ENCODE data around the gene TRIP13.
A peak's percentile ranks its signal among the peaks of the same experiment; 100 is the strongest.
"Not testable (repeated sequence)": the region's sequence is repeated elsewhere in the genome, so short reads cannot be mapped to it uniquely, and the experiment has no call there.

Gene TRIP13

DNA sequence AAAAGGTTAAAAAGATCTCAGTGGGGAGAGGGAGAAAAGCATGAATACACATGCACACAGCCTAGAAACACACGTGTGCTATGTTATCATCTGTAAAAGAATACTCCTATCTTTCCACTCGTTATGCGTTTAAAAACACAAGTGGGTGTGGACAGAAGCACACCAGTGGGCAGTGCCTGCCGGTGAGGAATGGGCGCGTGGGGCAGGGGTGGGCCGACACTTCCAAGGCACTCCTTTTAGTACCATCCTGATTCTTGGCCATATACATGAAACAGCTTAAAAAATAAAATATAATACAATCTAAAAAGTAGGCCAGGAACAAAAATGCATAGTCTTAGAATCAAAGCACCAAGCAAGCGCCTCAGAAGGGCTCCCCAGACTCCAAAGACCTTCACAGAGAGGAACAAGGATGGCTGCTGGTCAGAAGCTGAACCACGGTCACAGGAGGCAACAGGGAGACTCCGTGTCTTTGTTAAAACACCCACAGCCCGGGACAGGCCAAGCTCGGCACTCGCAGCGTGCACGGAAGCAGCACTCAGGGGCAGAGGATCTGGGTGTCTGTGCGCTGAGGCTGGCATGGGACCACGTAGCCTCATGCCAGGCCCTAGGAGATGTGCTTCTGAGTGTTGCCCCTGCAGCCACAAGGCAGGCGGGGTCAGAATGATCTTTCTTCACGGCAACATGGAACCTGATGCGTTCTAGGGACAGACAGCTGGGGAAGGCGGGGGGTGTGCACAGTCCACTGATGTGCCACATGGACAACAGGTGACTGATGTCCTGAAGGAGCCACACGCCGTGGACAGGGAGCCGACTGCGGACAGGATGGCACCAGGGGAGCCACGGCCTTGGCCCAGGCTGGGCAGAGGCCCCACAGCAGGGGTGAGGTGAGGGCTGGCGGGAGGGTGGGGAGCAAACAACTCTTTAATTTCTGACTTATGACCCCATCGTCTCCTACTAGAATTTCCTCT is 16.0 kb upstream of the TRIP13 start:
- no peak for DNase-seq

DNA sequence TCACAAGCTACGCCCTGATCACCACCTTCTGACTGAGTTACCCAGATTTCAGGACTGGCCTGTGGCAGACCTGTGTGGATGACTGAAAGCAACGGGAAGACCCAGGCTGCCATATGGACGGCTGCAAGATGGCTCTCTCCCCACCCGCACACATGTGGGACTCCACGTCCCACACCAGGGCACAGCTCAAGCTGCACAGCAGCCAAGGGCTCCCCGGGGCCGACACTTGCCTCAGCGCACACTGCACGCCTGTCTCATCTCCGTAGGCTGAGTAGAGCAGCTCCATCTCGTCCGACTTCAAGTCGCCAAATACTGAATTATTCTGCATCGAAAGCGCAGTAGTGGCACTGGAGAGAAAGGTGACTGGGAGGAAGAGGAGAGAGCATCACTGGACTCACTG is 14.6 kb upstream of the TRIP13 start:
- DNase-seq: no peak

DNA sequence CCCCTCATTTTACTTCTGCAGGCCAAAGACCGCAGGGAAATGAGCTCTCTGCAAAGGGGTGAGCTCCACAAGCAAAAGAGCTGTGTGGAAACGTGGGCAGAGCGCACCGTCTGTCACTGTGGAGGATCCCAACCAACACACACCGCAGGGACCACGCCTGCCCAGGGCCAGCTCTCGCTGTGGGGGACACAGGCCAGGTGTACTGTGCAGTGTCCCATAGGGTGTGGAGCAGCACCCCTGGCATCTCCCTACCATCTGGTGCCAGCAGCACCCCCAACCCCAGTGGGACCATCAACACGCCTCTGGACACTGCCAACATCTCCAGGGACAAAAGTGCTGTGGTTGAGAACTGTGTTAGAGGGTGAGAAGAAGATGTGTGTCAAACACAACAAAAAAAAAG is 14.0 kb upstream of the TRIP13 start:
- not testable (repeated sequence) for DNase-seq

DNA sequence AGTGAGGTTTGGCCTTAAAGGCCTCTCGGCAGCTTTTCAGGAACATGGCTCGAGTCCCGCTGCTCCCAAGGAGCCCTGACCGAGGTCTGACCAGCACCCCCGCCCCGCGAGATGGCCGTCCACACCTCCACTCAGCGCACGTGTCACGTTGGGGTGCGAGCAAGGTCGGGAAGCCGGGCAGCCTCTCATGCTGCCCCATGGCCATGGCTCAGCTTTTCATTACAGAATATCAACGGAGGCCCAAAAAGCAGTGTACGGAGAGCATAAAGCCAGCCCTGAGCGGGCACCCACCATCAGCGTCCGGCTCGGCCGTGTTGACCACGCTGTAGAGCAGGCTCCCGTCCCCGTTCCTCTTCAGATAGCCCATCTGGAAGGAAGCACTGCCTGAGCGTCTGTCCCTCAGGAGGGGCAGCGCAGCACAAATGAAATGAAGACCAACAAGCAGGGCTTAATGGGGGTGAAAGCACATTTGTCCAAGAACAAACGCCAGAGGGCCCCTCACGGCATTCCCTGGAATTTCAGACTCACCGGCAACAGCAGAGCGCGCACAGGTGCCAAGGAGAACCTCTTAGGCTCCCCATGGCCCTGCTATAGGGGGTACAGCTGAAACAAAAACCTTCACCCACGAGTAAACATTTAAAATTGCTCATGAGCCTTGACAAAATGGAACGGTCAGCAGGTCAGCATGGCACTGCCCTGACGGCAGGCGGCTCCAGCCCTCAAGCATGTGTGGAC is 11.7 kb upstream of the TRIP13 start:
- DNase-seq: no peak

DNA sequence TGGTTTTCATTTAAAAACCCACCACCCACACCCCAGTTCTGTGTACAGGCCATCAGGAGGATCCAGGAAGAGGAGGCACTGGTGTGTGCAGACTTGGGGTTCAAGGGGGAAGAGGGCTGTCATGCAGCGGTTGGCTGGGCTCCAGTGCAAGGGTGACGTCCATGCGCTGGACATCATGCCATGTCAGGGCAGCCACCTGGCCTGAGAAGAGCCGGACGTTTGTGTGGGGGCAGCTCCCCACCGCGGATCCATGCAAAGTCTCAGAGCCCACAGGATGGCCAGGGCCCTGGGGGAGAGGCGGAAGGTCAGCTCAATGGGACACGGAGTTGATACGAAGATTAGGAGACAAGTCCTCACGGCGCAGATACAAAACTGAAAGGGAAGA is 11.1 kb upstream of the TRIP13 start:
- DNase-seq: no peak

DNA sequence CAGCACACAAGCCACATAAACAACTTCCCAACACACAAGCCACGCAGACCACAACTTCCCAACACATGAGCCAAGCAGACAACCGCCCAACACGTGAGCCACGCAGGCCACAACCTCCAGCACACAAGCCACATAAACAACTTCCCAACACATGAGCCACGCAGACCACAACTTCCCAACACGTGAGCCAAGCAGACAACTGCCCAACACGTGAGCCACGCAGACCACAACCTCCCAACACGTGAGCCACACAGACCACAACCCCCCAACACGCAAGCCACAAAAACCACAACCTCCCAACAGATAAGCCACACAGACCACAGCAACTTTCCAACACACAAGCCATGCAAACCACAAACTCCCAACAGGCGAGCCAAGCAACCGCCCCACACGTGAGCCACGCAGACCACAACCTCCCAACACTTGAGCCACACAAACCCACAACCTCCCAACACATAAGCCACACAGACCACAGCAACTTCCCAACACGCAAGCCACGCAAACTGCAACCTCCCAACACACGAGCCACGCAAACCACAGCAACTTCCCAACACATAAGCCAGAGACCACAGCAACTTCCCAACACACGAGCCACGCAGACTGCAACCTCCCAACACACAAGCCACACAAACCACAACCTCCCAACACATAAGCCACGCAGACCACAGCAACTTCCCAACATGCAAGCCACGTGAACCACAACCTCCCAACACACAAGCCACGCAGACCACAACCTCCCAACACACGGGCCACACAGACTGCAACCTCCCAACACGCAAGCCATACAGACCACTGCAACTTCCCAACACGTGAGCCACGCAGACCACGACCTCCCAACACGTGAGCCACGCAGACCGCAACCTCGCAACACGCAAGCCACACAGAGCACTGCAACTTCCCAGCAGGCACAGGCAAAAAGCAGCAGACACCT is 10.2 kb upstream of the TRIP13 start:
- DNase-seq: no peak

DNA sequence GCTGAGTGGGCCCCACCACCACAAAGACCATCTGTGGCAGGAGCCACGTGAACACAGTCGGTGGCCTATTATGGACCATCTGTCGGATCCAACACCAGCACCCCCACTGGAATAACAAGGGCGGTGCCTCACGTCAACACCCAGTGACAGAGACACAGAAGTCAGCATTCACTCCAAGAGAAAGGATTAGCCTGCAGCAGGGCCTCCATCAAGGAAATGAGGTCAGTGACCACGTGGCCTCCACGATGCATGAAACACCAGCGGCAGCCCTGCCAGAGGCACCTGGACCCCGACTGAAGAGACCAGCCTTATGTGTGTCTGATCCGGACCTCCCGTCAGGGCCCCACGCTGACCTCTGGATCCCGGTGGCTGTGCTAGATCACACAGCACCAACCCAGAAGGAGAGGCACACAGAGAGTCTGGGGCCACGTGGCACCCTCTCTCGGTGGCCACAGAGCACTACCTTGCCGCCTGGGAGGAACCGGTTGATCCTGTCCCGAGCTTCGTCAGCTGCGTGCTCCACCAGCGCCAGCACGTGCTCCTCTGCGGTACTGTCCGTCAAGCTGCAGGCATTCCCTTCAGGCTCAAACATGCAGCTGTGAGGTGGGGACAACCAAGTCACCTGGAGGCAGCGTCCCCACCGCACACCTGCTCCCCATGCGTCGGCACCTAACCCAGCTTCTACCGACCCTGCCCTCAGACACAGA is 9.1 kb upstream of the TRIP13 start:
- no peak for DNase-seq

DNA sequence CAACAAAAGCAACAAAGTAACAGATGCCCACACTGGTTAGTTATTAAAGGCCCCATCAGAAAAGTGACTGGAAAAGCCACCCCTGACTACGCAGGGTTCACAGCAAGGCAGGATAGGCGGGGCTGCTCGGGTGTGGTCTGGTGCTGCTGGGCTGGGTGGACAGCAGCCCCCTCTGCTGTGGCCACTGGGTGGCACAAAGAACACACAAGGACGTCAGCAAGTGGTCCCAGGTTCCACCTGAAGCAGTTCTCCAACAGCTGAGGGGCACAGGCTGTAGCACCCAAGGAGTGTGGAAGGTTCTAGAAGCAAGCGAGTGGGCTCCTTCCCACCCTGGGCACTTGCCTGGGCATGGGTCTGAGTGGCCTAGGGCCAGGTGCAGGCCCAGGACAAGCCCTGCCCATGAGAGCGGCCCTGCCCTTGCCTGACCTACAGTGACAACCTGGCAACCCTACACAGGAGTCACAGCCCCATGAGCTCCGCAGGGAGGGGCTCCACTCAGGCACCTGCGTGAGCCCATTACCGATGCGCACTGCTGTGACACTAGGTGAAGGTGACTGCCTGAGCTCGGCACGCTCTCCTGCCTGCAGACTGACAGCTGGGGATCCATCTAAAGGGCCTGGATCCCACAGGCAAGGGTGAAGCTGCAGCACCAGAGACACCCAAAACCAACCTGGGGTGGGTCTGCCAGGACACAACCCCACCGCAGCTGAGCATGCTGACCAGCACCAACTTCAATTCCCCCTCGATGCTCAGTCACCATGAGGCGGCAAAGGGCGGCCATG is 8.1 kb upstream of the TRIP13 start:
- no peak for DNase-seq

DNA sequence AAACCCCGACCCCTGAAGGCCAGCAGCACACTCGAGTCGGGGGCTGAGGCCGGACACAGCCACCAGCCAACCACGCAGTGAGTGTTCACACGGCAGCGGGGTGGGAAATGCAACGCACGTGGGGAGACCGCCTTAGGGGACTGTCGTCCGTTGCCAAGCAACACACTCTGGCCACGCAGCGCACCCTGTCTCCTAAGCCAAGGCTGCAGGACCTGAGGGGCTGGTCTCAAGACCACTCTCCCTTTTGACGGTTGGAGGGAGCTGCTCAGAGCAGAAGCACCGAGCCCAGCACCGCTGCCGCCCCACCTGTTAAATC is 7.6 kb upstream of the TRIP13 start:
- no peak for DNase-seq

DNA sequence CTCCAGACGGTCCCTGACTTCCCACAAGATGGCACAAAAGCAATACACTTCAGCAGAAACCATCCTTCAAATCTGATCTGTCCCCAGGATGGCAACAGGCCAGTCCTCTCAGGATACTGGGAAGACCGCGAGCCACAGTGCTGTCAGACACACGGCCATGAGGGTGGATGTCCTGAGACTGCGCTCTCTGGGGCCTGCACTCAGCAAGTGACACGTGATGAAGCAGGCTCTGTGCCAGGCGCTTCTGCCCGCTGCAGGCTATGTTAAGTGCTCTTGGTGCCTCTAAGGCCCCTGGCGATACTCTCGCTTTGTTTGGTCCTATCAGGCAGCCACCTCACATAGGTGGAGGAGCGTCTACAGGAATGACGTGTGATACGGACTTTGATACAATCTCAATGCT is 7.2 kb upstream of the TRIP13 start:
- DNase-seq: no peak

DNA sequence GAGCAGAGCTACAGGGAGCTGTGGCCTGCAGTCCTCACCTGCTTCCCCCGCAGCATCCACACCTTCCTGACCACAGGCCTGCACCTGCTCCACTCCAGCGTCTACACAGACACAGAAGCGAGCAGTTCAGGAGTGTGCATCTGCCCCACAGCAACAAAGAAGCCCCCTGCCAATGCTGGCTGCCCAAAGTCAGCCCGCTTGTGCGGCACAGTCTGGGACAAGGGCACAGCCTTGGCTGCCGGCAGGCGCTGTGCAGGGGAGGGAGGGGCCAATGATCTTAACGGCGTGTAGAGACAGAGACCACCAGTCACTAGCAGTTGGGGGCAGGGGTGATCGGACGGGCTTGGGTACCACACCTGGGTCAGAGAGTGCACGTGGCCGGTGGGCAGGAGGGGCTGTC is 6.6 kb upstream of the TRIP13 start:
- DNase-seq: no peak

DNA sequence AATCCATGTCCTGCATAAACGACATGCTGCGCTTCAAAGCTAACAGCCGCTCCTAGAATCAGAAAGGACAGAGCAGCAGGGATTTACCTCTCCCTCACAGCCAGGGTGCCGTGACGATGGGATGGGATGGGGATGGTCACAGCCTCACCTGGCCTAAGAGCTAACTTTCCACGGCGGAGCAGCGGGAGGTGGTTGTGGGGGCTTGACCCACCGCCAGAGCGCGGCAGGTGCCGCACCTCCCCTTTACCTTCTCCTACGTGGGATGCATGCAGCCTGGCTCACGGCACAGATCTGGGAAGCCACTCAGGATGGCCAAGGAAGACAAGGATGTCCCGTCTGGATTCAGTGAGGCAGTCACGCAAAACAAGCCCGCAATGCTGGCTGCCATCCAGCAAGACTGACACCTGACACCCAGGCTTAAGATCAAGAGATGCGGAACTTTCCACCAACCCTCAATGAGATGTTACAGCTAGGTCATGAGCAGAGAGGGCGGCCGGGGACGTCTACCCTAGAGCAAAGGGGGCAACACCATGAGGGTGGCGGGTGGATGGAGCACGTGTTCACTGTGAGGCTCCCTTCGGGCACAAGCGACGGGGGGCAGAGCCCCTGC is 5.9 kb upstream of the TRIP13 start:
- DNase-seq: no peak

DNA sequence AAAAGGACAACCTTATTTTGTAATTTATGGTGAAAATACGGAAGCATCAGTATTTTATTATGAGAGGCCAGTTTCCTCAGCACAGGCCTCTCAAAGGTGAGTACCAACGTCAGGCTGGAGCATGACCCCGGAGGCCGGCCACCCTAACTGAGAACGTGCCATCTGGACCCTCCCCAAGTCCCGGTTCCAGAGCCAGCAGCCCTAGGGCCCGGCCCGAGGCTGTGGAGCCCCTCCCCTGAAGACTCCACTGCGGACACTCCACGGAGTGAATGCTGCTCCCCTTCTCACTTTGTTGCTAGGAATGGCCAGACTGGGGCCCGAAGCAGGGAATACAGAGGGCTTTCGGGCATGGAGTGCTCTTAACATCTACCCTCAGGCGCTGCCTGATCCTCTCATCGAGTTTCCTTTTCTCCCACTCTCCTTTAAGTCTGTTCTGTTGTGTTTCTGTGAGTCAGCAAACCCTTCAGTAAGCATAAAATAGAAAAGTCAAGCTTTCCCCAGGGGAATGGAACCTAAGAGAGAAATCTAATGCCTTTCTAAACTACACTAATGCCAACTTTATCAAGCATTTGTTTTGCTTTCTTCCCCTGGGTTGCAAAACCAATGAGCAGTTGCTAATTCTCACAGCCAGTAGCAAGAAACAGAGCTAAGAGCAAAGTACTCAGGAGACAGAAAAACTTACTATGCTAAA is 4.6 kb upstream of the TRIP13 start:
- no peak for DNase-seq

DNA sequence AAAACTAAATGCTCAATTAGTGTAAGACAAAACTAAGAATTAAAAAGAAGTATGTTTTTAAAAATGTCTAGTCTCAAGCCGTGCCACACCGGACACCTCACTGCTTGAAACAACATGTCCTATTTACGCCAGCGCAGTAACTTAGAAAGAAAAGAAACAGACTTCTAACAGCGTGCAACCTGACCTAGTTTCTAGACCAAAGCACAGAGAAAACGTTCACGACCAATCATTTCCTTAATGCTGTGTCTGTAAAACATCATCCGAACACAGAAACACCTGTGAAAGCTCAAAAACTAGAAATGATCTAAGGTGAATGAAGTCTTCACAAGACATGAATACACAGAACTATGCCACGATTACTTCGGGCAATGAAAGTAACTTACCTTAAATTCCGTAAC is 4.0 kb upstream of the TRIP13 start:
- no peak for DNase-seq

DNA sequence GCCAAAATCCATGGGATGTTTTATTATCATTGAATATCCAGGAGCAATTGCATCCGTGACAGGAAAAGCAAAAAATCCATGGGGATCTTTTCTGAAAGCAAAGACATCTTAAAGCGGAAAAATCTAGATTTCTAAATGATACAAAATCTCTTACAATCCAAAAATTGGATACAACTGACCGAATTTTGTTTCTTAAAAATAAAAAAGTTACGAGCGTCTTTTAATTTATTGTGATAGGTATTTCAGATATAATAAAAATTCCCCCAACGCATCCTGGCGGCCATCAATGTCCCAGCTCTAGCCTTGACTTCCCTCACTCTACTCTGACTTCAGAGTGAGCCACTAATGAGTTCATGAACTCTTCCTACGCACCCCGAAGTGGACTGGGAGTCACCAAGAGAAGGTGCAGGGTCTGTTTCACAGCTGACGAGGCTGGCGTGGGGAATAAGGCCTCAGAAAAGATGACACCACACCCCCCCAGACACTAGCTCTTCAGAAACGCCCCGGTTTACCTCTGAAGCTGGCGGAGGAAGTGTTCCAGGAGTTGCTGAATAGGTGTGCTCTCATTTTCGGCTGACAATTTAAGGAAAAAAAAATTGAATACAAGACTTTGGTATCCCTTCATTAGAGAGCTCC is 3.5 kb upstream of the TRIP13 start:
- no peak for DNase-seq

DNA sequence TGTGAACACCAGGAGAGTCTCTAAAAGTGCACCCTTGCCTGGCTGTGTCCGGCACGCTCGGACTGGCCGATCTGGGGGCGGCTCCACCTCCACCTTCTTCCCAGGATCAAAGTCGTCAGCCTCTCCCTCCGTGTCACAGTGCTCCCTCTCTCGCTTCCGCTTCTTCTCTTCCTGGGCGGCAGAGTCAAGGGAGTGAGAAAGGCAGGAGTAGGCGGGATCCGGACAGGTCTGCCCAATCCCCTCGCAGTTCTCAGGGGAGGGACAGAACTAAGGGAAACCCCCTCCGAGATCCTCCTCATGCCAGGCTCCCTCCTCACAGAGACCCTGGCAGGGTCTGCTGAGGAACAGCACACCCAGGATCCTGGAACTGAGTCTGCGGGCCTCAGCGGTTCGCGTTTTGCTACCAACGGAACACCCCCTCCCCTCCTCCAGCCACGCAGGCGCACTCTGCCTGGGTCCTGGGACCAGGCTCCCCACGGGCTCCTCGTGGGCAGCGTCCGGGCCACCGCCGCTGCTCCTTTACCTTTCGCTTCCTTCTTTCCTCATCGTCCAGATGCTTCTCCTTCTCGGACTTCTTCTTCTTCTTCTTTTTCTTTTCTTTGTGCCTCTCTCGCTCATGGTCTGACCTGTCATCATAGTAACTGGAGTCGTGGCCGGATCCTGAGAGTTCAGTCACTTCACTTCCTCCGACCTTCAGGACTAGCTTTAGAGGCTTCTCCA is 1.4 kb upstream of the TRIP13 start:
- no peak for DNase-seq

DNA sequence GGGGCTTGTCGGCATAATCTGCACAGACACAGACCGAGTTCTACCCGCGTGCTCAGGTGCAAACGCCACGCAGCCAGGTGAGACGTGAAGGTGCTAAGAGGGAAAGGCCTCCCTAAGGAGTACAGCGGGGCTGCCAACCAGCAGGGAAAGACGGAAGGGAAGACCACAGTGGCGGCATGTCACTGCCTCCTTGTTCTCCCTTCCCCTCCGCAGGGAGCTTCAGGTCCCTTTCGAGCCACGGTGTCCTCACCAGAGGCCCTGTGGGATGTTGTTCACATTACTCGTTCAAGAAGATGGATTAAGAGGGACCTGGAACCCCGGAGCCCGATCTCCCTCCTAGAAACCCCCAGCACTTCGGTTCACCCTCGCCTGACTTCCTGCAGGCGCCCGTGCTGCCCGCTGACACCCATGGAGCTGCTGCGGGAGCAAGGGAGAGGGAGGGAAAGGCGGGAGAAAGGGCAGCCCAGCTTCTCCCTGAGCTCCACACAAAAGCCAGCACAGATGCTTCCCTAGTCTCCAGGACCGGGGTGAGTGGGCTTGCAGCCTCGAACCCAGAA is 769 bp upstream of the TRIP13 start:
- peak; percentile 20 for DNase-seq

DNA sequence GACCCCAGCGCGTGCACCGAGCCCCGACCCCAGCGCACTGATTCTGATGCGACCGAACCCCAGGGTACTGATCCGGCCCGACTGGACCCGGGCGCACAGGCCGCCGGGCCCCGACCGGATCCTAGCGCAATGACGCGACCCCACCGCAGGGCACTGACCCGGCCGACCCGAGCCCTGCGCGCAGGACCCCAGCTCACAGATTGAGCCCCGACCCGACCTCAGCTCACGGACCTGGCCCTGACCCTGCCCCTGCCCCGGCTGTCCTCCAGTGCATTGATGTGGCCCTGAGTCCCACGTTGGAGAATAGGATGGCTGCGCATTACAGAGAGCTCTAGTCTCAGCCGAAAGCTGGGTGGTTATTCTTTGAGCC is 438 bp downstream of the TRIP13 start:
- DNase-seq: peak; percentile 29

DNA sequence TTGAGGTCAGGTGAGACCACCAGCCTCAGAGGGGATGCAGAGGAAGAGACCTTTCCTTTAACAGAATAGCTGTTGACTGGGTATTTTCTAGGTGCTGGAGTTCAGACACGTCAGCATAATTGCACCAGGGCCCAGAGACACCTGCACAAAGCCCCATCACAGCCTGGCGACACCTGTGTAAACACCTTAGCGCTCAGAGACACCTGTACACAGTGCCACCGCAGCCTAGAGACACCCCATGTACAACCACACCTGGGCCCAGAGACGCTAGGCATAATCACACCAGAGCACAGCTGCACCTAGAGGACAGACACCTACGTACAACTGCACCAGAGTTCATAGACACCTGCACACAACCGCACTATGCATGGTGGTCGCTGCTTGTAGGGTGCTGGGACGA is 1.0 kb downstream of the TRIP13 start:
- DNase-seq: peak; percentile 93

Data from RPMI8226 (cell line).